ENCODE measurements around the gene CYP17A1.
"Not testable (repeated sequence)": the region's sequence is repeated elsewhere in the genome, so short reads cannot be mapped to it uniquely, and the experiment has no call there.

Gene CYP17A1

GRCh38 chr10:102835007-102835482 is 2.2 kb downstream of the CYP17A1 start:
- peak; percentile 90 for DNase-seq

GRCh38 chr10:102834143-102834542 is 3.1 kb downstream of the CYP17A1 start:
- peak; percentile 22 for DNase-seq

GRCh38 chr10:102832987-102833386 is 4.2 kb downstream of the CYP17A1 start:
- no peak for DNase-seq

GRCh38 chr10:102832248-102832647 is 5.0 kb downstream of the CYP17A1 start:
- no peak for DNase-seq

GRCh38 chr10:102831322-102832071 is 5.7 kb downstream of the CYP17A1 start:
- DNase-seq: no peak

GRCh38 chr10:102827597-102827975 is 9.6 kb downstream of the CYP17A1 start:
- DNase-seq: no peak

GRCh38 chr10:102826148-102826796 is 10.9 kb downstream of the CYP17A1 start:
- no peak for DNase-seq

- no peak for DNase-seq
Measured at GRCh38 chr10:102824664-102825063, 12.5 kb downstream of the CYP17A1 start.

- no peak for DNase-seq
Measured at GRCh38 chr10:102822222-102822621, 15.0 kb downstream of the CYP17A1 start.

- DNase-seq: not testable (repeated sequence)
Measured at GRCh38 chr10:102820008-102820407, 17.2 kb downstream of the CYP17A1 start.

GRCh38 chr10:102819054-102819453 is 18.2 kb downstream of the CYP17A1 start:
- peak; percentile 74 for DNase-seq

GRCh38 chr10:102817175-102817574 is 20.0 kb downstream of the CYP17A1 start:
- DNase-seq: no peak

GRCh38 chr10:102815790-102816549 is 21.2 kb downstream of the CYP17A1 start:
- DNase-seq: peak; percentile 30

- DNase-seq: peak; percentile 30
Measured at GRCh38 chr10:102814873-102815661, 22.1 kb downstream of the CYP17A1 start.

GRCh38 chr10:102814453-102814871 is 22.8 kb downstream of the CYP17A1 start:
- DNase-seq: peak; percentile 58

- DNase-seq: no peak
Measured at GRCh38 chr10:102813734-102814452, 23.3 kb downstream of the CYP17A1 start.

GRCh38 chr10:102813017-102813541 is 24.1 kb downstream of the CYP17A1 start:
- no peak for DNase-seq

- peak; percentile 91 for DNase-seq
Measured at GRCh38 chr10:102812231-102812876, 24.9 kb downstream of the CYP17A1 start.

GRCh38 chr10:102811346-102811745 is 25.9 kb downstream of the CYP17A1 start:
- no peak for DNase-seq

GRCh38 chr10:102808380-102808779 is 28.8 kb downstream of the CYP17A1 start:
- no peak for DNase-seq

- DNase-seq: no peak
Measured at GRCh38 chr10:102804382-102805055, 32.7 kb downstream of the CYP17A1 start.

Data from hematopoietic multipotent progenitor cell treated with erythropoietin and hydrocortisone succinate and interleukin-3 and kit ligand, for 4 days (in vitro differentiated cells).